Measurements from ENCODE around the gene CCDC88C.
"Not testable (repeated sequence)": the region's sequence is repeated elsewhere in the genome, so short reads cannot be mapped to it uniquely, and the experiment has no call there.

CCDC88C gene

GRCh38 chr14:91264151-91265150 lies 153.2 kb downstream of the CCDC88C start:
- DNase-seq, result peak in 1 of 5 experiments; percentile 45

- no peak for DNase-seq
These were observed 154.3 kb downstream of the CCDC88C start for GRCh38 chr14:91263329-91263728.

- DNase-seq, result no peak
These were observed 155.6 kb downstream of the CCDC88C start for GRCh38 chr14:91261986-91262549.

GRCh38 chr14:91261115-91261514 lies 156.5 kb downstream of the CCDC88C start:
- peak in 2 of 5 experiments; percentile 62 to 70 for DNase-seq

- DNase-seq, result no peak
These were observed 158.7 kb downstream of the CCDC88C start for GRCh38 chr14:91258876-91259275.

GRCh38 chr14:91258011-91258618 lies 159.5 kb downstream of the CCDC88C start:
- no peak for DNase-seq

GRCh38 chr14:91257328-91258010 lies 160.2 kb downstream of the CCDC88C start:
- peak in 1 of 5 experiments; percentile 49 for DNase-seq

GRCh38 chr14:91256661-91257060 lies 161.0 kb downstream of the CCDC88C start:
- DNase-seq, result no peak

GRCh38 chr14:91255026-91255695 lies 162.5 kb downstream of the CCDC88C start:
- DNase-seq, result no peak

- DNase-seq, result peak in 1 of 5 experiments; percentile 88
These were observed 163.2 kb downstream of the CCDC88C start for GRCh38 chr14:91254461-91254860.

- peak in 1 of 5 experiments; percentile 46 for DNase-seq
These were observed 163.8 kb downstream of the CCDC88C start for GRCh38 chr14:91253795-91254323.

GRCh38 chr14:91252871-91253794 lies 164.5 kb downstream of the CCDC88C start:
- DNase-seq, result peak in 3 of 5 experiments; percentile 35 to 67 (median 56)

- DNase-seq, result no peak
These were observed 166.7 kb downstream of the CCDC88C start for GRCh38 chr14:91250912-91251311.

- peak in 2 of 5 experiments; percentile 47 to 81 for DNase-seq
These were observed 167.6 kb downstream of the CCDC88C start for GRCh38 chr14:91249841-91250616.

GRCh38 chr14:91246051-91246852 lies 171.4 kb downstream of the CCDC88C start:
- DNase-seq, result peak; percentile 43 to 100 (median 79)

GRCh38 chr14:91245616-91246015 lies 172.0 kb downstream of the CCDC88C start:
- DNase-seq, result not testable (repeated sequence)

- DNase-seq, result peak in 4 of 5 experiments; percentile 48 to 97 (median 76)
These were observed 172.6 kb downstream of the CCDC88C start for GRCh38 chr14:91245029-91245428.

GRCh38 chr14:91244501-91244901 lies 173.1 kb downstream of the CCDC88C start, which contains the start of gene GPR68:
Gene GPR68, minus strand, starts transcription at chr14:91244704. Its CDS starts 9,654 bp downstream, at chr14:91235050.
- peak in 2 of 5 experiments; percentile 33 to 85 for DNase-seq

GRCh38 chr14:91243074-91243471 lies 174.5 kb downstream of the CCDC88C start:
- peak in 1 of 5 experiments; percentile 41 for DNase-seq
